Peyer's patch (tissue), 4 donors: ENCODE results near the gene EME2.

Experiments used
- POLR2A ChIP-seq, 2 donors: fragments of 450-650 bp; IDR thresholded peaks; one replicate each; pipeline ENCODE4 v1.5.1; 2017; ENCODE audit warnings: antibody characterized with exemption in 2 of 2, mild to moderate bottlenecking in 2 of 2, moderate library complexity in 2 of 2
- TF ChIP-seq, protein P1 (sequence below), 6 experiments: fragments of 450-650 bp in 4 of 6; fragments of 200-600 bp in 2 of 6; sonication (generic) in 1 of 6; IDR thresholded peaks; one replicate each; pipeline ENCODE4 v1.5.1; 2017 to 2019; ENCODE audit warnings: antibody characterized with exemption in 6 of 6, mild to moderate bottlenecking in 3 of 6, moderate library complexity in 1 of 6

DNA sequence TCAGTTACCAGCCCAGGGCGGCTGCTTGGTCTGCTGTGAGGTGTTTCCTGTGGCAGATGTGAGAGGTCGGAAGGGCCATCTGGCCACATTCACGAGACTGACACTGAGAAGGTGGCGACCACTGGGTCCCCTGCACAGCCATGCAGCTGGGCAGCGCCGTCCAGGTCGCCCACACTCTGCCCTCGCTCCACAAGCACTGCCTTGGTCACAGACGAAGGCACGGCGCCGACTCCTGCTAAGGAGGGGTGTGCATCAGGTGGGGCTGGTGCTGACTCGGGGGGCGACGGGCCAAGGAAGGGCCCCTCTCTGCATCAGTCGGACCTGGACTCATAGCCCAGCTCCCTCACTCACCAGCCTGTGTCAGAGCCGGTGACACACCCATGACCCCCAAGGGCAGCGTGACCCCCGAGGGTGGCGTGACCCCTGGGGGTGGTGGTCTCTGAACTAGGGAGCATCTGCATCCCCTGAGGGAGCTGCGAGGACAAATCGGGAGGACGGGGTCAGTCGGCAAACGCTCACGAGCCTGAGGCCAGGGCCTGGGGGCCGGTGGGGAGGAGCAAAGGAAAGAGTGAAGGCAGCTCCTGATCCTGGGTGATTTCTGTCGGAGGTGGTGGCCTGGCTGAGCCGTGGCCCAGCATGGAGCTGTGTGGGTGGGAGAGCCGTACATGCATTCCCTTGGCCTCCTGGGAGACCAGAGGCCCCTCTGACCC, 31.7 kb upstream of the EME2 start:
- TF ChIP-seq, protein P1, sequence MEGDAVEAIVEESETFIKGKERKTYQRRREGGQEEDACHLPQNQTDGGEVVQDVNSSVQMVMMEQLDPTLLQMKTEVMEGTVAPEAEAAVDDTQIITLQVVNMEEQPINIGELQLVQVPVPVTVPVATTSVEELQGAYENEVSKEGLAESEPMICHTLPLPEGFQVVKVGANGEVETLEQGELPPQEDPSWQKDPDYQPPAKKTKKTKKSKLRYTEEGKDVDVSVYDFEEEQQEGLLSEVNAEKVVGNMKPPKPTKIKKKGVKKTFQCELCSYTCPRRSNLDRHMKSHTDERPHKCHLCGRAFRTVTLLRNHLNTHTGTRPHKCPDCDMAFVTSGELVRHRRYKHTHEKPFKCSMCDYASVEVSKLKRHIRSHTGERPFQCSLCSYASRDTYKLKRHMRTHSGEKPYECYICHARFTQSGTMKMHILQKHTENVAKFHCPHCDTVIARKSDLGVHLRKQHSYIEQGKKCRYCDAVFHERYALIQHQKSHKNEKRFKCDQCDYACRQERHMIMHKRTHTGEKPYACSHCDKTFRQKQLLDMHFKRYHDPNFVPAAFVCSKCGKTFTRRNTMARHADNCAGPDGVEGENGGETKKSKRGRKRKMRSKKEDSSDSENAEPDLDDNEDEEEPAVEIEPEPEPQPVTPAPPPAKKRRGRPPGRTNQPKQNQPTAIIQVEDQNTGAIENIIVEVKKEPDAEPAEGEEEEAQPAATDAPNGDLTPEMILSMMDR (IDR thresholded peaks at IDR 0.05) = no peak
- no peak for TF ChIP-seq POLR2A (IDR thresholded peaks at IDR 0.05)
